GM19372 (cell line): ENCODE data around the gene PPFIA2.

Experiments used
- ATAC-seq: cut with Tn5 transposase; IDR thresholded peaks from one replicate; pipeline ENCODE4 v1.9.1; 2021; ENCODE audit warnings: mild to moderate bottlenecking, low read depth, moderate library complexity; ENCODE audit not compliant: unreplicated experiment

PPFIA2 gene

GRCh38 chr12:81294325-81295190 is 464.6 kb downstream of the PPFIA2 start:
- ATAC-seq: no peak

- no peak for ATAC-seq
Observed at GRCh38 chr12:81288651-81289050, 470.5 kb downstream of the PPFIA2 start.

- no peak for ATAC-seq
Observed at GRCh38 chr12:81284137-81284536, 475.0 kb downstream of the PPFIA2 start.

GRCh38 chr12:81274637-81275529 is 484.3 kb downstream of the PPFIA2 start:
- no peak for ATAC-seq

- no peak for ATAC-seq
Observed at GRCh38 chr12:81270385-81270784, 488.8 kb downstream of the PPFIA2 start.

- no peak for ATAC-seq
Observed at GRCh38 chr12:81263072-81263471, 496.1 kb downstream of the PPFIA2 start.

- no peak for ATAC-seq
Observed at GRCh38 chr12:81261508-81262207, 497.5 kb downstream of the PPFIA2 start.

GRCh38 chr12:81259360-81259759 is 499.8 kb downstream of the PPFIA2 start:
- ATAC-seq: no peak

- ATAC-seq: no peak
Observed at GRCh38 chr12:81257947-81258551, 501.1 kb downstream of the PPFIA2 start.

GRCh38 chr12:81255947-81256346 is 503.2 kb downstream of the PPFIA2 start:
- no peak for ATAC-seq

- no peak for ATAC-seq
Observed at GRCh38 chr12:81255456-81255855, 503.7 kb downstream of the PPFIA2 start.

GRCh38 chr12:81253360-81253759 is 505.8 kb downstream of the PPFIA2 start:
- no peak for ATAC-seq

GRCh38 chr12:81252228-81252627 is 506.9 kb downstream of the PPFIA2 start:
- ATAC-seq: no peak

- no peak for ATAC-seq
Observed at GRCh38 chr12:81249976-81250375, 509.2 kb downstream of the PPFIA2 start.

- no peak for ATAC-seq
Observed at GRCh38 chr12:81245907-81246570, 513.1 kb downstream of the PPFIA2 start.

GRCh38 chr12:81245458-81245857 is 513.7 kb downstream of the PPFIA2 start:
- no peak for ATAC-seq

GRCh38 chr12:81231574-81232368 is 527.4 kb downstream of the PPFIA2 start:
- no peak for ATAC-seq

GRCh38 chr12:81229759-81230158 is 529.4 kb downstream of the PPFIA2 start:
- ATAC-seq: no peak

GRCh38 chr12:81224626-81225025 is 534.5 kb downstream of the PPFIA2 start:
- ATAC-seq: no peak
